ENCODE results near the gene DCAF6.
"Not testable (repeated sequence)": the region's sequence is repeated elsewhere in the genome, so short reads cannot be mapped to it uniquely, and the experiment has no call there.

The DCAF6 gene

GRCh38 chr1:167924543-167925231, 11.8 kb upstream of the DCAF6 start:
- no peak for DNase-seq (ENCODE audit: low spot score)

GRCh38 chr1:167926486-167926997, 9.9 kb upstream of the DCAF6 start:
- DNase-seq (ENCODE audit: low spot score): no peak

GRCh38 chr1:167927046-167927754, 9.3 kb upstream of the DCAF6 start:
- no peak for DNase-seq (ENCODE audit: low spot score)

- DNase-seq (ENCODE audit: low spot score): no peak
These were observed 8.0 kb upstream of the DCAF6 start for GRCh38 chr1:167928457-167928852.

- not testable (repeated sequence) for DNase-seq (ENCODE audit: low spot score)
These were observed 7.6 kb upstream of the DCAF6 start for GRCh38 chr1:167928919-167929318.

- no peak for DNase-seq (ENCODE audit: low spot score)
These were observed 6.8 kb upstream of the DCAF6 start for GRCh38 chr1:167929725-167930124.

GRCh38 chr1:167933788-167934187, 2.7 kb upstream of the DCAF6 start:
- no peak for DNase-seq (ENCODE audit: low spot score)

GRCh38 chr1:167934426-167935215, 1.9 kb upstream of the DCAF6 start:
- DNase-seq (ENCODE audit: low spot score): no peak

GRCh38 chr1:167935216-167936067, 1.0 kb upstream of the DCAF6 start:
- DNase-seq (ENCODE audit: low spot score): peak; percentile 39

- peak; percentile 70 for DNase-seq (ENCODE audit: low spot score)
These were observed 636 bp downstream of the DCAF6 start, which contains the start of gene MPC2 for GRCh38 chr1:167936930-167937708. MPC2 (minus strand) TSS chr1:167937072; CDS start chr1:167935841, 1,231 bp downstream.

GRCh38 chr1:167937709-167938010, 1.2 kb downstream of the DCAF6 start:
- no peak for DNase-seq (ENCODE audit: low spot score)

GRCh38 chr1:167938080-167938636, 1.7 kb downstream of the DCAF6 start:
- no peak for DNase-seq (ENCODE audit: low spot score)

GRCh38 chr1:167940264-167940663, 3.8 kb downstream of the DCAF6 start:
- no peak for DNase-seq (ENCODE audit: low spot score)

- DNase-seq (ENCODE audit: low spot score): no peak
These were observed 7.1 kb downstream of the DCAF6 start for GRCh38 chr1:167943541-167943940.

- no peak for DNase-seq (ENCODE audit: low spot score)
These were observed 11.2 kb downstream of the DCAF6 start for GRCh38 chr1:167947733-167948132.

- DNase-seq (ENCODE audit: low spot score): no peak
These were observed 13.3 kb downstream of the DCAF6 start for GRCh38 chr1:167949785-167950184.

GRCh38 chr1:167950569-167950968, 14.1 kb downstream of the DCAF6 start:
- no peak for DNase-seq (ENCODE audit: low spot score)

GRCh38 chr1:167955915-167956314, 19.4 kb downstream of the DCAF6 start:
- no peak for DNase-seq (ENCODE audit: low spot score)

GRCh38 chr1:167957710-167958109, 21.2 kb downstream of the DCAF6 start:
- no peak for DNase-seq (ENCODE audit: low spot score)

- no peak for DNase-seq (ENCODE audit: low spot score)
These were observed 28.2 kb downstream of the DCAF6 start for GRCh38 chr1:167964646-167965045.

GRCh38 chr1:167966050-167966449, 29.6 kb downstream of the DCAF6 start:
- DNase-seq (ENCODE audit: low spot score): no peak

Data from iPS-NIHi11 (cell line).